ENCODE data around the gene GAPDH.
A peak's percentile ranks its signal among the peaks of the same experiment; 100 is the strongest.

GAPDH gene

DNA sequence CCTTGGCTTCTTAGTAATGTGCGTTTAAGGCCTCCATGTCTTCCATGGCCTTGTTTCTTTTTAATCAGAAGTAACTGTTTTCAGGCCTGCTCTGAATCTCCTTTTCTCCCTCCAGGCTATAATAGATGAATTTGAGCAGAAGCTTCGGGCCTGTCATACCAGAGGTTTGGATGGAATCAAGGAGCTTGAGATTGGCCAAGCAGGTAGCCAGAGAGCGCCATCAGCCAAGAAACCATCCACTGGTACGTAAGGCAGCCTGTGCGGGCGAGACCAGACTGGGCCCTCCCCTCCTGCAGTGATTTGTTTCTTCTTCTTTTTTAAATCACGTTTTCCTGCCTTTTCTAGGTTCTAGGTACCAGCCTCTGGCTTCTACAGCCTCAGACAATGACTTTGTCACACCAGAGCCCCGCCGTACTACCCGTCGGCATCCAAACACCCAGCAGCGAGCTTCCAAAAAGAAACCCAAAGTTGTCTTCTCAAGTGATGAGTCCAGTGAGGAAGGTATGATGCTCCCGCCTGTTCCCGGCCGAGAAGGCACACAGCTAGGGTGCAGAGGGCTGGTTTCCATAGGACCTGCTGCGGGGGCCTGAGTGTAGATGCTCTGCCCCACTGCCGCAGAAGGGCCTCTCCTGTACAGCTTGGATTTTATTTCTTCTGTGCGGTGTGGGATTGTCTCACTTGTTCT is 3.6 kb upstream of the GAPDH start:
- no peak for DNase-seq

DNA sequence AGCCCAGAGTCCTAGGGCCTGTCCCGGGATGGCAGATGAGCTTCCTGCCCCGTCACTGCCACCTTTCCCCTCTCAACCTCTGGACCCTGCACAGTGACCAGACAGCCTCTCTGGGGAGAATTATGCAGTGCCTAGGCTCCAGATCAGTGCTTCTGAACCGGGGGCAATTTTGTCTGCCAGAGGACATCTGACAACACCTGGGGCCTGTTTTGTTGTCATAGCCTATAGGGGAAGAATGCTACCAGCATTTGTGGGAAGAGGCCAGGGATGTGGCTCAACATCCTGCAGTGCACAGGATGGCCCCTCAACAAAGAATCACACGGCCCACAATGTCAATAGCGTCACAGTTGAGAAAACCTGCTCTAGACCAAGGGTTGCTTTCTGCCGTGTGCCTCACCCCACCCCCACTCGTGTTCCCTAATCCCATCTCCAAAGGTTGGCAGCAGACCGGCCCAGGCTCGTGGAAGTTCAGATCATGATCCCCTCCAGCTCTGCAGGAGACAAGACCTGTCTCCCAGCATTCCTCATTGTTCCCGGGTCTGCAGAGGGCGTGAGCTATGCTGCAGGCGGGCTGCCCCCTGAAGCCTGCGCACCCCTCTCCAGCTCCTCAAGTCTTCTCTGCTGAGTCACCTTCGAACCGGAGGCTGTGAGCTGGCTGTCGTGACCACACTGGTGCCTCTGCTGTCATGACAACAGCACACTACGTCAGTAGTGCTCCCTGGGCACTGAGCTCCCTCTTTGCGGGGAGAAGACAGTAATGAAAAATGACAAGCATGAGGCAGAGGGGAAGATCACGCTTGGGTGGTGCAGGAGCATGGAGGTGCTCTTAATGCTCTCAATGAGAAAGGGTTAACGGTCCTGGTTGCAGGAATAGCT is 2.0 kb upstream of the GAPDH start:
- DNase-seq: peak; percentile 70

DNA sequence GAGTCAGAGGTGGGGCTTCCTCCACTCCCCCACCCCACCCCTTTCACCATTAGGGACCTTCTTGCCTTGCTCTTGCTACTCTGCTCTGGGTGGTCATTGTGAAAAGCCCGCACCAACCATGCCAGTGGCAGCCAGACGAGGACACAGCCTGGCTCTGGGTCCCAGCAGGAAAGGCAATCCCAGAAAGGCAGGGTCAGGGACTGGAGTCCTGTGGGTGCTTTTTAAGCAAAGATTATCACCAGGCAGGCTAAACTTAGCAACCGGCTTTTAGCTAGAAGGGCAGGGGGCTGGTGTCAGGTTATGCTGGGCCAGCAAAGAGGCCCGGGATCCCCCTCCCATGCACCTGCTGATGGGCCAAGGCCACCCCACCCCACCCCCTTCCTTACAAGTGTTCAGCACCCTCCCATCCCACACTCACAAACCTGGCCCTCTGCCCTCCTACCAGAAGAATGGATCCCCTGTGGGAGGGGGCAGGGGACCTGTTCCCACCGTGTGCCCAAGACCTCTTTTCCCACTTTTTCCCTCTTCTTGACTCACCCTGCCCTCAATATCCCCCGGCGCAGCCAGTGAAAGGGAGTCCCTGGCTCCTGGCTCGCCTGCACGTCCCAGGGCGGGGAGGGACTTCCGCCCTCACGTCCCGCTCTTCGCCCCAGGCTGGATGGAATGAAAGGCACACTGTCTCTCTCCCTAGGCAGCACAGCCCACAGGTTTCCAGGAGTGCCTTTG is 1.2 kb upstream of the GAPDH start:
- DNase-seq: peak; percentile 78

DNA sequence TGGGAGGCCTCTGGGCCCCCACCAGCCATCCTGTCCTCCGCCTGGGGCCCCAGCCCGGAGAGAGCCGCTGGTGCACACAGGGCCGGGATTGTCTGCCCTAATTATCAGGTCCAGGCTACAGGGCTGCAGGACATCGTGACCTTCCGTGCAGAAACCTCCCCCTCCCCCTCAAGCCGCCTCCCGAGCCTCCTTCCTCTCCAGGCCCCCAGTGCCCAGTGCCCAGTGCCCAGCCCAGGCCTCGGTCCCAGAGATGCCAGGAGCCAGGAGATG is 729 bp upstream of the GAPDH start:
- no peak for DNase-seq

DNA sequence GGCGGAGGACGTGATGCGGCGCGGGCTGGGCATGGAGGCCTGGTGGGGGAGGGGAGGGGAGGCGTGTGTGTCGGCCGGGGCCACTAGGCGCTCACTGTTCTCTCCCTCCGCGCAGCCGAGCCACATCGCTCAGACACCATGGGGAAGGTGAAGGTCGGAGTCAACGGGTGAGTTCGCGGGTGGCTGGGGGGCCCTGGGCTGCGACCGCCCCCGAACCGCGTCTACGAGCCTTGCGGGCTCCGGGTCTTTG is 303 bp downstream of the GAPDH start:
- no peak for DNase-seq

DNA sequence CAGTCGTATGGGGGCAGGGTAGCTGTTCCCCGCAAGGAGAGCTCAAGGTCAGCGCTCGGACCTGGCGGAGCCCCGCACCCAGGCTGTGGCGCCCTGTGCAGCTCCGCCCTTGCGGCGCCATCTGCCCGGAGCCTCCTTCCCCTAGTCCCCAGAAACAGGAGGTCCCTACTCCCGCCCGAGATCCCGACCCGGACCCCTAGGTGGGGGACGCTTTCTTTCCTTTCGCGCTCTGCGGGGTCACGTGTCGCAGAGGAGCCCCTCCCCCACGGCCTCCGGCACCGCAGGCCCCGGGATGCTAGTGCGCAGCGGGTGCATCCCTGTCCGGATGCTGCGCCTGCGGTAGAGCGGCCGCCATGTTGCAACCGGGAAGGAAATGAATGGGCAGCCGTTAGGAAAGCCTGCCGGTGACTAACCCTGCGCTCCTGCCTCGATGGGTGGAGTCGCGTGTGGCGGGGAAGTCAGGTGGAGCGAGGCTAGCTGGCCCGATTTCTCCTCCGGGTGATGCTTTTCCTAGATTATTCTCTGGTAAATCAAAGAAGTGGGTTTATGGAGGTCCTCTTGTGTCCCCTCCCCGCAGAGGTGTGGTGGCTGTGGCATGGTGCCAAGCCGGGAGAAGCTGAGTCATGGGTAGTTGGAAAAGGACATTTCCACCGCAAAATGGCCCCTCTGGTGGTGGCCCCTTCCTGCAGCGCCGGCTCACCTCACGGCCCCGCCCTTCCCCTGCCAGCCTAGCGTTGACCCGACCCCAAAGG is 804 bp downstream of the GAPDH start:
- peak; percentile 74 for DNase-seq

DNA sequence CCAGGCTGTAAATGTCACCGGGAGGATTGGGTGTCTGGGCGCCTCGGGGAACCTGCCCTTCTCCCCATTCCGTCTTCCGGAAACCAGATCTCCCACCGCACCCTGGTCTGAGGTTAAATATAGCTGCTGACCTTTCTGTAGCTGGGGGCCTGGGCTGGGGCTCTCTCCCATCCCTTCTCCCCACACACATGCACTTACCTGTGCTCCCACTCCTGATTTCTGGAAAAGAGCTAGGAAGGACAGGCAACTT is 1.3 kb downstream of the GAPDH start:
- no peak for DNase-seq

DNA sequence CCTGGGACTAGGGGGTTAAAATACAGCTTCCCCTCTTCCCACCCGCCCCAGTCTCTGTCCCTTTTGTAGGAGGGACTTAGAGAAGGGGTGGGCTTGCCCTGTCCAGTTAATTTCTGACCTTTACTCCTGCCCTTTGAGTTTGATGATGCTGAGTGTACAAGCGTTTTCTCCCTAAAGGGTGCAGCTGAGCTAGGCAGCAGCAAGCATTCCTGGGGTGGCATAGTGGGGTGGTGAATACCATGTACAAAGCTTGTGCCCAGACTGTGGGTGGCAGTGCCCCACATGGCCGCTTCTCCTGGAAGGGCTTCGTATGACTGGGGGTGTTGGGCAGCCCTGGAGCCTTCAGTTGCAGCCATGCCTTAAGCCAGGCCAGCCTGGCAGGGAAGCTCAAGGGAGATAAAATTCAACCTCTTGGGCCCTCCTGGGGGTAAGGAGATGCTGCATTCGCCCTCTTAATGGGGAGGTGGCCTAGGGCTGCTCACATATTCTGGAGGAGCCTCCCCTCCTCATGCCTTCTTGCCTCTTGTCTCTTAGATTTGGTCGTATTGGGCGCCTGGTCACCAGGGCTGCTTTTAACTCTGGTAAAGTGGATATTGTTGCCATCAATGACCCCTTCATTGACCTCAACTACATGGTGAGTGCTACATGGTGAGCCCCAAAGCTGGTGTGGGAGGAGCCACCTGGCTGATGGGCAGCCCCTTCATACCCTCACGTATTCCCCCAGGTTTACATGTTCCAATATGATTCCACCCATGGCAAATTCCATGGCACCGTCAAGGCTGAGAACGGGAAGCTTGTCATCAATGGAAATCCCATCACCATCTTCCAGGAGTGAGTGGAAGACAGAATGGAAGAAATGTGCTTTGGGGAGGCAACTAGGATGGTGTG is 1.9 kb downstream of the GAPDH start:
- no peak for DNase-seq

DNA sequence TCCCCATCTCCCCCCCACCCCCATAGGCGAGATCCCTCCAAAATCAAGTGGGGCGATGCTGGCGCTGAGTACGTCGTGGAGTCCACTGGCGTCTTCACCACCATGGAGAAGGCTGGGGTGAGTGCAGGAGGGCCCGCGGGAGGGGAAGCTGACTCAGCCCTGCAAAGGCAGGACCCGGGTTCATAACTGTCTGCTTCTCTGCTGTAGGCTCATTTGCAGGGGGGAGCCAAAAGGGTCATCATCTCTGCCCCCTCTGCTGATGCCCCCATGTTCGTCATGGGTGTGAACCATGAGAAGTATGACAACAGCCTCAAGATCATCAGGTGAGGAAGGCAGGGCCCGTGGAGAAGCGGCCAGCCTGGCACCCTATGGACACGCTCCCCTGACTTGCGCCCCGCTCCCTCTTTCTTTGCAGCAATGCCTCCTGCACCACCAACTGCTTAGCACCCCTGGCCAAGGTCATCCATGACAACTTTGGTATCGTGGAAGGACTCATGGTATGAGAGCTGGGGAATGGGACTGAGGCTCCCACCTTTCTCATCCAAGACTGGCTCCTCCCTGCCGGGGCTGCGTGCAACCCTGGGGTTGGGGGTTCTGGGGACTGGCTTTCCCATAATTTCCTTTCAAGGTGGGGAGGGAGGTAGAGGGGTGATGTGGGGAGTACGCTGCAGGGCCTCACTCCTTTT is 2.7 kb downstream of the GAPDH start:
- DNase-seq: no peak

DNA sequence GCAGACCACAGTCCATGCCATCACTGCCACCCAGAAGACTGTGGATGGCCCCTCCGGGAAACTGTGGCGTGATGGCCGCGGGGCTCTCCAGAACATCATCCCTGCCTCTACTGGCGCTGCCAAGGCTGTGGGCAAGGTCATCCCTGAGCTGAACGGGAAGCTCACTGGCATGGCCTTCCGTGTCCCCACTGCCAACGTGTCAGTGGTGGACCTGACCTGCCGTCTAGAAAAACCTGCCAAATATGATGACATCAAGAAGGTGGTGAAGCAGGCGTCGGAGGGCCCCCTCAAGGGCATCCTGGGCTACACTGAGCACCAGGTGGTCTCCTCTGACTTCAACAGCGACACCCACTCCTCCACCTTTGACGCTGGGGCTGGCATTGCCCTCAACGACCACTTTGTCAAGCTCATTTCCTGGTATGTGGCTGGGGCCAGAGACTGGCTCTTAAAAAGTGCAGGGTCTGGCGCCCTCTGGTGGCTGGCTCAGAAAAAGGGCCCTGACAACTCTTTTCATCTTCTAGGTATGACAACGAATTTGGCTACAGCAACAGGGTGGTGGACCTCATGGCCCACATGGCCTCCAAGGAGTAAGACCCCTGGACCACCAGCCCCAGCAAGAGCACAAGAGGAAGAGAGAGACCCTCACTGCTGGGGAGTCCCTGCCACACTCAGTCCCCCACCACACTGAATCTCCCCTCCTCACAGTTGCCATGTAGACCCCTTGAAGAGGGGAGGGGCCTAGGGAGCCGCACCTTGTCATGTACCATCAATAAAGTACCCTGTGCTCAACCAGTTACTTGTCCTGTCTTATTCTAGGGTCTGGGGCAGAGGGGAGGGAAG is 3.5 kb downstream of the GAPDH start:
- DNase-seq: peak; percentile 79

DNA sequence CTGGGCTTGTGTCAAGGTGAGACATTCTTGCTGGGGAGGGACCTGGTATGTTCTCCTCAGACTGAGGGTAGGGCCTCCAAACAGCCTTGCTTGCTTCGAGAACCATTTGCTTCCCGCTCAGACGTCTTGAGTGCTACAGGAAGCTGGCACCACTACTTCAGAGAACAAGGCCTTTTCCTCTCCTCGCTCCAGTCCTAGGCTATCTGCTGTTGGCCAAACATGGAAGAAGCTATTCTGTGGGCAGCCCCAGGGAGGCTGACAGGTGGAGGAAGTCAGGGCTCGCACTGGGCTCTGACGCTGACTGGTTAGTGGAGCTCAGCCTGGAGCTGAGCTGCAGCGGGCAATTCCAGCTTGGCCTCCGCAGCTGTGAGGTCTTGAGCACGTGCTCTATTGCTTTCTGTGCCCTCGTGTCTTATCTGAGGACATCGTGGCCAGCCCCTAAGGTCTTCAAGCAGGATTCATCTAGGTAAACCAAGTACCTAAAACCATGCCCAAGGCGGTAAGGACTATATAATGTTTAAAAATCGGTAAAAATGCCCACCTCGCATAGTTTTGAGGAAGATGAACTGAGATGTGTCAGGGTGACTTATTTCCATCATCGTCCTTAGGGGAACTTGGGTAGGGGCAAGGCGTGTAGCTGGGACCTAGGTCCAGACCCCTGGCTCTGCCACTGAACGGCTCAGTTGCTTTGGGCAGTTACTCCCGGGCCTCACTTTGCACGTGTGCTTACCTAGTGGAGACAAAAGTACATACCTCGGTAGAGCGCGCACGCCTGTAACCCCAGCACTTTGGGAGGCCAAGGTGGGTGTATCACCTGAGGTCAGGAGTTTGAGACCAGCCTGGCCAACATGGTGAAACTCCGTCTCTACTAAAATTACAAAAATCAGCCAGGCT is 4.3 kb downstream of the GAPDH start:
- DNase-seq: no peak

DNA sequence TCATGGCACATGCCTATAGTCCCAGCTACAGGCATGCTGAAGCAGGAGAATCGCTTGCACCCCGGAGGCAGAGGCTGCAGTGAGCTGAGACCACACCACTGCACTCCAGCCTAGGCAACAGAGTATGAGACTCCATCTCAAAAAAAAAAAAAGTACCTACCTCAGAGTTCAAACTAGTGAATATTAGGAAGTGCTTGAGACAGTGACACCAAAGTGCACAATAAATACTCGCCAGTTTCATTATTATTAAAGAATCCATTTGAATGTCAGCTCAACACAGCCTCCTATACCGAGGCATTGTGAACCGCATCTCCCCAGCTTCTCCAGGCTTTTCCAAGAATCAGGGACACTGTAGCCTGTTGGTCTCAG is 5.0 kb downstream of the GAPDH start:
- no peak for DNase-seq

DNA sequence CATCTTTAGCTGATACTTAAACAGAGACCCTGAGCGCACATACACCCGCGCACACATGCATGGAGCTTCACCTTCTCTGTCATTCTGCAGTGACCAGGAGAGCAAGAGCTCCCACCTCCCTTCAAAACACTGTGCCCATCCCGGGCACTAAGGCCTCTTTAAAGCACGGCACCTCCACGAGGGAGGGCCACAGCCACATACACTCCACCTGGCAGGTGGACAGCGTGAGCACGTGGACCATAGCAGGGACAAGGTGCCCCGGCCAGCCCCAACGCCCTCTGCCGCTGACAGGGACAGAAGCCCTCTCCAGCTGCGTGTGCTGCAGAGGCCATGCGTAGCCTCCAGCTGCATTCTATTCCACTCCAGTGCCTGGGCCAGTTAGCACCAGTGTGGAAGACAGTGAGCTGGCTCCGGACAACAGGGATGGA is 5.4 kb downstream of the GAPDH start:
- DNase-seq: no peak

DNA sequence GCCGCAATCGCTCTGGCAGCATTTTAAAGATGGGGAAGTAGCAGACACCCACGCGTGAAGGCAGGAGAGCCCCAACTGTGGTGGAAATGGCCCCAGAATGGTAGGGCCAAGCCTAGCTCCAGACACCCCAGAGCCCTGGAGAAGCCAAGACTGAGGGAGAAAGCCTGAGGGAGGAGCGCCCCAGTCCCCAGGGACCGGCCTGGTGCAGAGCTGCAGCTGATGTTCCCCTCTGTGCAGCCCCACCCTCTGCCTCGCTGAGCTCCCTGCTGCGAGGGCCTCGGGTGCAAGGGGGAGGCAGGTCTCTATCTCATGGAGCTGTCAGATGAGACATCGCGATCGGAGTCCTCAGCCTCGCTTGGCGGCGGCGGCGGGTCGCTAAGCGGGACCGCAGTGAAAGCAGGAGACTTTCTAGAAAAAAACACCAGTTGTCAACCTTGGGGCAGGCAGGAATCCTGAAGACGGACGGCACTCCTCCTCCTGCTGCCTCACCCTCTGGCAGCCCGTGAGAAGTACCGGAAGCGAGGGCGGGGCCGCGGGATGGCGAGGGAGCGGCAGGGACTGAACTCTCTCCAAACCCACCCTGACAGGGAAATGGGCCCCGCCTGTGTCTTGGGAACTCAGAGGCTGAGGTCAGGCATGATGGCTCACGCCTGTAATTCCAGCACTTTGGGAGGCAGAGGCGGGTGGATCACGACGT is 6.0 kb downstream of the GAPDH start:
- DNase-seq: peak; percentile 82

DNA sequence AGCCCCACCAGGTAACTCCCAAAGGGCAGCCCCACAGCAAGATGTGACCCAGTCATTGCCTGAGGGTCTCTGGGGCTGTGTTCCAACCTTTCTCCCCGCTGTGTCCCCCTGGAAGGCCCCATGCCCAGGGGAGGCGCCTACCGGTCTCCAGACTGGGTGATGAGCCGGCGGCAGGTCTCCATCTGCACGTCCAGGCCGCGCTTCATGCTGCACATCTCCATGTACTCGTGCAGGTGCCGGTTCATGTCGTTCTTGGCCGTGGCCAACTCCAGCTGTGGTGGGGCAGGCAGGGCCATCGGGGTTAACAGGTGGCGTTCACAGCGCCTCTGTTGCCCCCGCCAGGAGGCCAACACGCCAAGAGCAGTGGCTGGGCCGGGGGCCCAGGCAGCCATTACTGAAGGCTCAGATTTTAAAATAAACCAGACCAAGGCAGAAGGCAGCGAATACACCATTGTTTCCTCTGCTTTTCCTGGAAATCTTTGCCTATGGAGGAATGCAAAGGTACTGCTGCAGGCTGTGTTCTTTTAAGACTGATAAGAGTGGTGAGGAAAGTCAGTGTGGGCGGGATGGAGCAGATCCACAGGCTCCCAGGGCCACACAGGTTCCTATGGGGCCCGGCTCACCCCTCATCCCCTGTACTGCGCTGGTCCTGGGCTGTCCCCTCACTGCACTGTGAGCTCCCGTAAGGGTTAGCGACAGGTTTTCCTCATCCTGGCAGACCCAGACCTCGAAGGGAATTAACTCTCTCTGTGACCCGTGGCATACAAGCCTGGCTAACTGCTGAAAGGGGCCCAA is 7.3 kb downstream of the GAPDH start:
- DNase-seq: no peak

DNA sequence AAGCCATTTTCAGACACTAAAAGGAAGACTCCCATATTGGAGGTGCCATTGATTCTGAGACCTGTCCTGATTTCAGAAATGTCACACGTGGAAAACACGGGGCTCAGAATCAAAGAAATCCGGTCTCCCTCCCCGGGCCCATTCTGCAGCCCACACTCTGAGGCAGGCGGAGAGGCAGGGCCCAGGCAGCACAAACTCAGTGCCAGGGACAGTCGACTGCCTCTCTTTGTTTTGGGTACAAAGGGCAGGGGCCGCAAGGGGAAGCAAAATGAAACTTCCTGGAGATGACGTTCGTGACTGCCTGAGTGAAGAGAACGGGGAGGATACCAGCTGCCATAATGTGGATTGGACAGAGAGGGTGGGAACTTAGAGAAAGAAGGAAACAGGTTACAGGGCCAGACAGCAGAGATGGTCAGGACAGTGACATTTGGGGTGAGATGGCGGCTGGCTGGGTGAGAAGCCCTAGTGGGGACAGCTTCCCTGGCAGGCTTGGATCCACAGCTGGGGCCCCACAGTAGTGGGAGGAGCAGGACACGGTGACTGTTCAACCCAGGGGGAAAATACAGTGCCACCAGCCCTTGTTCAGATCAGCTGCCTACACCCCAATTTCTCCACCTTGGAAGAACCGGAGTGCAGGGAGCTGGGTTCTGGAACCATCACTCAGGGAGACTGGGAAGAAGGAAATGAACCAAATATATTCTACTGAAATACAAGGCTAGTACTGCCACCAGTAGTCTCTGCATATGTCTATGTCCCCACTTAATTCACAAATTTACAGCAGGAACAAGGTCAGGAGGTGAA is 8.1 kb downstream of the GAPDH start:
- DNase-seq: no peak

DNA sequence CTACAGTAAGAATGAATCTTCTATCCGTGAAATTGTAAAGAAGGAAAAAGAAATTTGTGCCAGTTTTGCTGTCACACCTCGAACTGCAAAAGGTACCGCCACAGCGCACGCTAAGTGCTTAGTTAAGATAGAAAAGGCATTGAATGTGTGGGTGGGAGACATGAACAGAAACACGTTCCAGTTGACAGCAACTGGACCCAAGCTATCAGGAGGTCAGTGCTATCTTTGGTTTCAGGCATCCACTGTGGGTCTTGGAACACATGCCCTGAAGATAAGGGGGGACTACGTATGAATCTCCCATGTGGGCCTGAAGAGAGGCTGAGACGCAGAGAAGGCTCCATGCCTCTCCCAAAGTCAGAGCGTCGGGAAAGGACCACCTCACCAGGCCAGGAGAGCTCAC is 11.7 kb downstream of the GAPDH start:
- DNase-seq: no peak

DNA sequence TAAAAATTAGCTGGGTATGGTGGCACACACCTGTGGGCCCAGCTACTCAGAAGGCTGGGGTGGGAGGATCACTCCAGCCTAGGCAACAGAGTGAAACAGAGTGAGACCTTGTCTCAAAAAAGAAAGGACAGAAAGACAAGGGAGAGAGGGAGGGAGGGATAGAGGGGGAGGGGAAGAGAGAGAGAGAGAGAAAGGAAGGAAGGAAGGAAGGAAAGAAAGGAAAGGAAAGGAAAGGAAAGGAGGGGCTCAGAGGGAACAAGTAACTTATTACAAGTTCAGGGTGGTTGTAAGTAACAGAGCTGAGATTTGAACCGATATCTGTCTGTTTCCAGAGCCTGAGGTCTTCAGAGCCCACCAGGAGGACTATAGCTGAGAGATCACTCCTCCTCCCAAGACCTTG is 13.2 kb downstream of the GAPDH start:
- no peak for DNase-seq

Data from NCI-H345 (cell line).